HEK293 (cell line): ENCODE measurements around the gene TBC1D9B.

Experiments
- CTCF ChIA-PET: fragments of 350-600 bp; formaldehyde crosslinking; extraction: SDS; loops from one replicate; lab custom pipeline; 2021; ENCODE audit warnings: antibody characterized with exemption; lab: Yijun Ruan, JAX
- POLR2A ChIA-PET: fragments of 300-600 bp; formaldehyde crosslinking; extraction: SDS; loops from one replicate; lab custom pipeline; 2020; ENCODE audit warnings: antibody characterized with exemption, inconsistent platforms; lab: Yijun Ruan, JAX
- H3K27ac ChIP-seq: fragments of 200-500 bp; sonication (Bioruptor generic); 2 replicates; pipeline ENCODE4 v1.5.1; 2014; ENCODE audit warnings: low read depth, low read length, control low read depth, inconsistent platforms; ENCODE audit errors: extremely low read depth
- H3K36me3 ChIP-seq, 2 experiments: fragments of 200-500 bp in 1 of 2; sonication (Bioruptor generic) in 1 of 2; 1 replicate in 1 of 2; 2 replicates in 1 of 2; pipeline ENCODE4 v1.5.1; 2014 to 2017; ENCODE audit warnings: inconsistent platforms in 2 of 2, low read length in 2 of 2; ENCODE audit not compliant: control insufficient read depth in 2 of 2, insufficient read depth in 1 of 2
- H3K4me1 ChIP-seq: fragments of 200-500 bp; sonication (Bioruptor generic); 2 replicates; pipeline ENCODE4 v1.5.1; 2014; ENCODE audit warnings: mild to moderate bottlenecking, low read length, inconsistent platforms; ENCODE audit not compliant: control insufficient read depth, insufficient read depth
- H3K4me3 ChIP-seq: 2 replicates; pipeline ENCODE4 v1.5.1; 2011; ENCODE audit warnings: low read depth, mild to moderate bottlenecking, control low read depth, low read length, moderate library complexity
- H3K9me3 ChIP-seq: fragments of 200-500 bp; sonication (Bioruptor generic); 2 replicates; pipeline ENCODE4 v1.5.1; 2014; ENCODE audit warnings: low read depth, low read length, inconsistent platforms; ENCODE audit not compliant: control insufficient read depth, insufficient read depth
- EGR2 ChIP-seq: fragments of 450-650 bp; formaldehyde crosslinking; IDR thresholded peaks from 2 replicates; pipeline ENCODE4 v1.5.1; 2016; ENCODE audit warnings: low read depth, missing biosample characterization, missing genetic modification characterization
- INSM2 ChIP-seq: fragments of 450-650 bp; formaldehyde crosslinking; IDR thresholded peaks from 2 replicates; pipeline ENCODE4 v1.5.1; 2016; ENCODE audit warnings: missing biosample characterization, missing genetic modification characterization
- KLF10 ChIP-seq: fragments of 450-650 bp; IDR thresholded peaks from 2 replicates; pipeline ENCODE4 v1.5.1; 2018; ENCODE audit warnings: missing biosample characterization, mild to moderate bottlenecking, missing genetic modification characterization
- ZBTB17 ChIP-seq: fragments of 450-650 bp; formaldehyde crosslinking; IDR thresholded peaks from 2 replicates; pipeline ENCODE4 v1.5.1; 2016; ENCODE audit warnings: missing biosample characterization, missing genetic modification characterization
- ZBTB8A ChIP-seq: fragments of 450-650 bp; formaldehyde crosslinking; IDR thresholded peaks from 2 replicates; pipeline ENCODE4 v1.5.1; 2016; ENCODE audit warnings: missing biosample characterization, missing genetic modification characterization
- ZFP3 ChIP-seq: fragments of 450-650 bp; formaldehyde crosslinking; IDR thresholded peaks from 2 replicates; pipeline ENCODE4 v1.5.1; 2016; ENCODE audit warnings: low read depth, missing biosample characterization, missing genetic modification characterization
- ZFP69B ChIP-seq: fragments of 450-650 bp; formaldehyde crosslinking; IDR thresholded peaks from 2 replicates; pipeline ENCODE4 v1.5.1; 2016; ENCODE audit warnings: missing biosample characterization, missing genetic modification characterization
- ZNF174 ChIP-seq: fragments of 450-650 bp; formaldehyde crosslinking; IDR thresholded peaks from 2 replicates; pipeline ENCODE4 v1.5.0; 2017; ENCODE audit warnings: missing biosample characterization, mild to moderate bottlenecking, missing genetic modification characterization
- ZNF184 ChIP-seq: fragments of 450-650 bp; IDR thresholded peaks from 2 replicates; pipeline ENCODE4 v1.5.1; 2018; ENCODE audit warnings: missing biosample characterization, mild to moderate bottlenecking, missing genetic modification characterization
- ZNF266 ChIP-seq: fragments of 450-650 bp; formaldehyde crosslinking; IDR thresholded peaks from 2 replicates; pipeline ENCODE4 v1.5.1; 2016; ENCODE audit warnings: missing biosample characterization, missing genetic modification characterization, low read depth
- ZNF423 ChIP-seq: fragments of 450-650 bp; formaldehyde crosslinking; IDR thresholded peaks from 2 replicates; pipeline ENCODE4 v1.5.1; 2016; ENCODE audit warnings: missing biosample characterization, missing genetic modification characterization
- ZNF449 ChIP-seq: fragments of 450-650 bp; formaldehyde crosslinking; IDR thresholded peaks from 2 replicates; pipeline ENCODE4 v1.5.1; 2017; ENCODE audit warnings: missing biosample characterization, mild to moderate bottlenecking, missing genetic modification characterization, moderate library complexity
- ZNF488 ChIP-seq: fragments of 450-650 bp; formaldehyde crosslinking; IDR thresholded peaks from 2 replicates; pipeline ENCODE4 v1.5.1; 2016; ENCODE audit warnings: missing biosample characterization, missing genetic modification characterization
- ZNF518A ChIP-seq: fragments of 450-650 bp; formaldehyde crosslinking; conservative IDR thresholded peaks from 2 replicates; pipeline ENCODE4 v1.5.1; 2016; ENCODE audit warnings: low read depth, missing biosample characterization, missing genetic modification characterization
- ZNF639 ChIP-seq: fragments of 450-650 bp; formaldehyde crosslinking; IDR thresholded peaks from 2 replicates; pipeline ENCODE4 v1.5.1; 2016; ENCODE audit warnings: missing biosample characterization, missing genetic modification characterization
- ZNF654 ChIP-seq: fragments of 450-650 bp; formaldehyde crosslinking; IDR thresholded peaks from 2 replicates; pipeline ENCODE4 v1.5.1; 2016; ENCODE audit warnings: low read depth, missing biosample characterization, missing genetic modification characterization
- ZNF701 ChIP-seq: fragments of 450-650 bp; formaldehyde crosslinking; IDR thresholded peaks from 2 replicates; pipeline ENCODE4 v1.5.1; 2016; ENCODE audit warnings: missing biosample characterization, missing genetic modification characterization
- ZNF768 ChIP-seq: fragments of 450-650 bp; formaldehyde crosslinking; IDR thresholded peaks from 2 replicates; pipeline ENCODE4 v1.5.1; 2018; ENCODE audit warnings: missing biosample characterization, mild to moderate bottlenecking, missing genetic modification characterization
- ZNF777 ChIP-seq: fragments of 450-650 bp; formaldehyde crosslinking; IDR thresholded peaks from 2 replicates; pipeline ENCODE4 v1.5.1; 2017; ENCODE audit warnings: missing biosample characterization, missing genetic modification characterization, borderline replicate concordance

The TBC1D9B gene

GRCh38 chr5:179833709-179834070 lies 74.0 kb downstream of the TBC1D9B start:
- H3K9me3 ChIP-seq = no peaks in the 10 kb centered on the region
- POLR2A ChIA-PET = no interaction called here
- H3K4me3 ChIP-seq = no peak overlapping the region
- H3K4me1 ChIP-seq = no peaks in the 10 kb centered on the region
- TF ChIP-seq ZNF654 (tag by site-specific recombination) (no peak), ZNF768 (tag by site-specific recombination) (no peak), ZNF777 (tag by site-specific recombination) (no peak), ZNF488 (tag by site-specific recombination) (no peak), ZNF423 (no peak), ZBTB17 (tag by site-specific recombination) (no peak), ZNF701 (tag by site-specific recombination) (no peak), ZNF518A (no peak), ZNF639 (tag by site-specific recombination) (no peak), ZNF174 (no peak), ZNF184 (tag by site-specific recombination) (no peak), ZFP69B (tag by site-specific recombination) (no peak), KLF10 (tag by site-specific recombination) (no peak), ZNF449 (no peak), ZBTB8A (tag by site-specific recombination) (no peak), EGR2 (tag by site-specific recombination) (no peak), INSM2 (tag by site-specific recombination) (no peak), ZNF266 (tag by site-specific recombination) (no peak), ZFP3 (tag by site-specific recombination) (no peak)
- peaks cover 25 to 89% of the 10 kb centered on the region in 2 experiments for H3K36me3 ChIP-seq
- H3K27ac ChIP-seq = no peak overlapping the region
- CTCF ChIA-PET = interaction anchor here (0.9 kb wide), 1 partner anchor 67 kb away, joined by 3 read pairs; no protein-coding TSS in a partner anchor
